Spleen (tissue), 7 donors: Measurements from ENCODE around the gene SMAD7.

Experiments used
- POLR2A ChIP-seq, 3 donors: fragments of 450-650 bp; IDR thresholded peaks; one replicate each; pipeline ENCODE4 v1.5.1; 2017; ENCODE audit warnings: antibody characterized with exemption in 3 of 3, mild to moderate bottlenecking in 1 of 3
- POLR2AphosphoS5 ChIP-seq, 3 donors: sonication (generic); formaldehyde crosslinking; IDR thresholded peaks; one replicate each; pipeline ENCODE4 v1.5.1; 2017; ENCODE audit warnings: antibody characterized with exemption in 3 of 3
- TF ChIP-seq, protein P1 (sequence below), 11 experiments: fragments of 200-600 bp in 7 of 11; fragments of 450-650 bp in 4 of 11; sonication (generic) in 4 of 11; IDR thresholded peaks in 8 of 11; conservative IDR thresholded peaks in 3 of 11; 1 replicate in 7 of 11; 2 replicates in 4 of 11; pipeline versions ENCODE4 v1.4.0 to v1.8.0; 2016 to 2021; ENCODE audit warnings: antibody characterized with exemption in 11 of 11, inconsistent platforms in 4 of 11, mild to moderate bottlenecking in 1 of 11
- donor health status: DM: no; HTN: no; CAD: no; lungs with moderate emphysema.
- donor health status: DM: no; HTN: no; CAD: no.
- donor health status: DM: no; HTN: no; CAD: no.

DNA sequence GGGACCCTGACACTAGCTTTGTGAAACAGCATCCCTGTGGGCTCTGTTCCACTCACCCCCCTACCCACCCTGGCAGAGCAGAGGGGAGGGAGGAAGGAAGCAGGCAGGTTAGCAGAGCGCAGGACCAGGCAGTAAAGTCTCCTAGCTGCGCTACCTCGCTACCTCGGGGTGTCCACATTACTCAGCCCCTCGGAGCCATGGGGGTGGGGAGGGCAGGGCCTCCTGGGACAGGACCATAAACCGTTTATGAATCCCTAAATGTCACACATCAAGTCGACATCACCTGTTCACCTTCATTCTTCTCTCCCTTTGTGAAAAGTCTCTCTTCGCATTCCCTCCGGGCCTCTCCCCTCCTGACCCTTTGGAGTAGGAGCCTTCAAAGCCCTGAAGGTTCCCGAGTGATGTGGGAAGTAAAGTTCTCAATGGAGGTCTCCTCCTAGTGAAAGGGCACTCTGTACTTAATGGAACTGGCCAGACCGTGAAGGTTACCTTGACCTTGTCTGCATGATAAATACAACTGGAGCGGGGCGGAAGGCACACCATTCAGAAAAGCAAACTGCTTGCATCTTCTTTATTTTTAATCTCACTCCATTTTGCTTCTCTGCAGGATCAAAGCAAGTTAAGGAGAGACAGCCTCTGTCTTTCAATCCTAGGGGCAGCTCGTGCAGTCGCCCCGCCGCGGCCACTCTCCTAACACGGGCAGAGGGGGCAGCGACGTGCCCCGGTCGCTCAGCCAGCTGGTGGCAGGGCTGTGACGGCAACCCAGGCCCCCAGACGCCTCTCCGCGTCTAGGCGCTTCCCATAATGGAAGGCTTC, 23.7 kb upstream of the SMAD7 start:
- TF ChIP-seq, protein P1, sequence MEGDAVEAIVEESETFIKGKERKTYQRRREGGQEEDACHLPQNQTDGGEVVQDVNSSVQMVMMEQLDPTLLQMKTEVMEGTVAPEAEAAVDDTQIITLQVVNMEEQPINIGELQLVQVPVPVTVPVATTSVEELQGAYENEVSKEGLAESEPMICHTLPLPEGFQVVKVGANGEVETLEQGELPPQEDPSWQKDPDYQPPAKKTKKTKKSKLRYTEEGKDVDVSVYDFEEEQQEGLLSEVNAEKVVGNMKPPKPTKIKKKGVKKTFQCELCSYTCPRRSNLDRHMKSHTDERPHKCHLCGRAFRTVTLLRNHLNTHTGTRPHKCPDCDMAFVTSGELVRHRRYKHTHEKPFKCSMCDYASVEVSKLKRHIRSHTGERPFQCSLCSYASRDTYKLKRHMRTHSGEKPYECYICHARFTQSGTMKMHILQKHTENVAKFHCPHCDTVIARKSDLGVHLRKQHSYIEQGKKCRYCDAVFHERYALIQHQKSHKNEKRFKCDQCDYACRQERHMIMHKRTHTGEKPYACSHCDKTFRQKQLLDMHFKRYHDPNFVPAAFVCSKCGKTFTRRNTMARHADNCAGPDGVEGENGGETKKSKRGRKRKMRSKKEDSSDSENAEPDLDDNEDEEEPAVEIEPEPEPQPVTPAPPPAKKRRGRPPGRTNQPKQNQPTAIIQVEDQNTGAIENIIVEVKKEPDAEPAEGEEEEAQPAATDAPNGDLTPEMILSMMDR (IDR thresholded peaks at IDR 0.05 in 8 of 11, conservative IDR thresholded peaks at IDR 0.05 in 3 of 11), result no peak
- no peak for TF ChIP-seq POLR2A (IDR thresholded peaks at IDR 0.05)
- peak in 1 of 3 donors; percentile 8 for TF ChIP-seq POLR2AphosphoS5 (IDR thresholded peaks at IDR 0.05)
